Thyroid gland (tissue), 4 donors: ENCODE results near the gene ARSK. TPM values are rescaled to one million over a fixed set of nuclear protein-coding genes. Genes with fewer than 3 reads are reported as not detected.
A peak's percentile ranks its signal among the peaks of the same experiment; 100 is the strongest.

Experiments used
- DNase-seq, 2 donors: peaks; one replicate each; pipeline ENCODE4 v3.0.0-alpha.2; 2019
- H3K27ac ChIP-seq, 3 donors: fragments of 200-600 bp; sonication (generic); 1 replicate in 2 of 3; 2 replicates in 1 of 3; pipeline ENCODE4 v1.5.1; 2016 to 2019; ENCODE audit warnings: mild to moderate bottlenecking in 1 of 3, moderate library complexity in 1 of 3
- H3K27me3 ChIP-seq: fragments of 200-600 bp; sonication (generic); one replicate; pipeline ENCODE4 v1.5.1; 2019
- H3K36me3 ChIP-seq, 2 donors: fragments of 200-600 bp; sonication (generic); one replicate each; pipeline ENCODE4 v1.5.1; 2016 to 2019
- H3K4me1 ChIP-seq, 2 donors: fragments of 200-600 bp; sonication (generic); one replicate each; pipeline ENCODE4 v1.5.1; 2017 to 2019
- H3K4me3 ChIP-seq, 3 donors: fragments of 200-600 bp; sonication (generic); replicated peaks in 1 of 3; 1 replicate in 2 of 3; 2 replicates in 1 of 3; pipeline ENCODE4 v1.5.1; 2016; ENCODE audit warnings: mild to moderate bottlenecking in 1 of 3
- H3K9me3 ChIP-seq: fragments of 200-600 bp; sonication (generic); one replicate; pipeline ENCODE4 v1.5.1; 2017
- CTCF ChIP-seq, 6 experiments: fragments of 200-600 bp in 3 of 6; fragments of 450-650 bp in 3 of 6; sonication (generic) in 3 of 6; IDR thresholded peaks; one replicate each; pipeline ENCODE4 v1.5.1; 2016 to 2019; ENCODE audit warnings: antibody characterized with exemption in 6 of 6, mild to moderate bottlenecking in 2 of 6, inconsistent platforms in 1 of 6, moderate library complexity in 1 of 6
- POLR2A ChIP-seq, 2 donors: fragments of 450-650 bp; IDR thresholded peaks; one replicate each; pipeline ENCODE4 v1.6.1; 2017; ENCODE audit warnings: antibody characterized with exemption in 2 of 2, mild to moderate bottlenecking in 2 of 2, moderate library complexity in 1 of 2
- WGBS, 2 donors: methylation state at CpG; one replicate each; pipeline ENCODE4 v1.1.5; 2017; 5-methylcytosine and 5-hydroxymethylcytosine counted together
- intact Hi-C: fragments of 100-400 bp; cut with DNase I; formaldehyde crosslinking; loops from one replicate; pipeline ENCODE4 v1.15.1; 2023
- total RNA-seq, 4 donors: library from RNA; depleted of rRNA; stranded (reverse); fragments of >200 nt; gene quantifications; one replicate each; pipeline ENCODE4 v1.2.3, GENCODE V29; 2016

The ARSK gene
- total RNA-seq, 4 donors from 2014 or later = 7.8 to 11.4 (median 9.3) TPM

- 90 to 91% methylated on average over 1 of the region's 1 CpG for WGBS, 2 donors
Measured at GRCh38 chr5:95615164-95615467, 60.2 kb downstream of the ARSK start.

DNA sequence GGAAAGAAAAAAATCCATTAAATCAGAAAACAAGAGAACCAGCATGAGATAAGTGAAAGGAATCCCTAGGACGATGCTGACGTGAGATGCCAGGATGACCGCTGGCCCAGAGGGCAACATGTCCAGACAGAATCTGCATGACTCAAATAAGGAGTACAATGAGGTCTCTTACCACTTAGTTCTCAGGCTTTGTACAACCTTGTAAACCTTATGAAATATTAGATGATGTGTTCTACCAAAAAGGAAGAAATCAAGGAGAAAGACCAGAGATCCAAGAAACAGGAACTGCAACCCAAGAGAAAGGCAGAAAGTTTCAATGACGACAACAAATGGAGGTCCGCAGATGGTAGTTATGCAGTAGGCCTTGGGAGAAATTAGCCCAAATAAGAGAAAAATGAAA, 62.2 kb downstream of the ARSK start:
- intact Hi-C loops = no loop called here
- Histone ChIP-seq H3K9me3 (no peaks in the 10 kb centered on the region), H3K27me3 (no peaks in the 10 kb centered on the region), H3K4me3 (no peak overlapping the region), H3K4me1 (peaks cover 9 to 20% of the 10 kb centered on the region in 2 donors), H3K36me3 (no peaks in the 10 kb centered on the region), H3K27ac (no peak overlapping the region)
- WGBS, 2 donors = 94 to 95% methylated on average over 5 of the region's 5 CpGs
- TF ChIP-seq POLR2A (IDR thresholded peaks at IDR 0.05) (no peak), CTCF (IDR thresholded peaks at IDR 0.05) (no peak)
- no peak for DNase-seq

More at GRCh38 chr5:95615164-95615467, 60.2 kb downstream of the ARSK start:
- TF ChIP-seq POLR2A (IDR thresholded peaks at IDR 0.05) (no peak), CTCF (IDR thresholded peaks at IDR 0.05) (no peak)
- Histone ChIP-seq H3K36me3 (no peaks in the 10 kb centered on the region), H3K9me3 (no peaks in the 10 kb centered on the region), H3K27ac (no peak overlapping the region), H3K27me3 (no peaks in the 10 kb centered on the region), H3K4me3 (no peak overlapping the region), H3K4me1 (peaks cover 8 to 9% of the 10 kb centered on the region in 2 donors)
- intact Hi-C loops = no loop called here
- DNase-seq = no peak

- DNase-seq = no peak
- TF ChIP-seq POLR2A (IDR thresholded peaks at IDR 0.05) (no peak), CTCF (IDR thresholded peaks at IDR 0.05) (no peak)
- H3K27me3 ChIP-seq = no peaks in the 10 kb centered on the region
- no peak overlapping the region for H3K27ac ChIP-seq
- H3K4me3 ChIP-seq = no peak overlapping the region
- intact Hi-C loops = no loop called here
- H3K36me3 ChIP-seq = no peaks in the 10 kb centered on the region
- H3K9me3 ChIP-seq = no peaks in the 10 kb centered on the region
- WGBS, 2 donors = 92 to 97% methylated on average over 4 of the region's 4 CpGs
- H3K4me1 ChIP-seq = peaks cover 9 to 20% of the 10 kb centered on the region in 2 donors
Measured at GRCh38 chr5:95619096-95619495, 64.2 kb downstream of the ARSK start.

GRCh38 chr5:95619514-95620029, 64.7 kb downstream of the ARSK start:
- no peak for TF ChIP-seq POLR2A (IDR thresholded peaks at IDR 0.05)
- TF ChIP-seq CTCF (IDR thresholded peaks at IDR 0.05) = no peak
- Histone ChIP-seq H3K27me3 (no peaks in the 10 kb centered on the region), H3K27ac (no peak overlapping the region), H3K36me3 (no peaks in the 10 kb centered on the region), H3K9me3 (no peaks in the 10 kb centered on the region), H3K4me3 (peak overlapping the region in 2 of 3 donors; percentile 1 to 41), H3K4me1 (peaks cover 9 to 20% of the 10 kb centered on the region in 2 donors)
- no peak for DNase-seq
- 13 to 17% methylated on average over 19 of the region's 19 CpGs for WGBS, 2 donors
- intact Hi-C loops = no loop called here

DNA sequence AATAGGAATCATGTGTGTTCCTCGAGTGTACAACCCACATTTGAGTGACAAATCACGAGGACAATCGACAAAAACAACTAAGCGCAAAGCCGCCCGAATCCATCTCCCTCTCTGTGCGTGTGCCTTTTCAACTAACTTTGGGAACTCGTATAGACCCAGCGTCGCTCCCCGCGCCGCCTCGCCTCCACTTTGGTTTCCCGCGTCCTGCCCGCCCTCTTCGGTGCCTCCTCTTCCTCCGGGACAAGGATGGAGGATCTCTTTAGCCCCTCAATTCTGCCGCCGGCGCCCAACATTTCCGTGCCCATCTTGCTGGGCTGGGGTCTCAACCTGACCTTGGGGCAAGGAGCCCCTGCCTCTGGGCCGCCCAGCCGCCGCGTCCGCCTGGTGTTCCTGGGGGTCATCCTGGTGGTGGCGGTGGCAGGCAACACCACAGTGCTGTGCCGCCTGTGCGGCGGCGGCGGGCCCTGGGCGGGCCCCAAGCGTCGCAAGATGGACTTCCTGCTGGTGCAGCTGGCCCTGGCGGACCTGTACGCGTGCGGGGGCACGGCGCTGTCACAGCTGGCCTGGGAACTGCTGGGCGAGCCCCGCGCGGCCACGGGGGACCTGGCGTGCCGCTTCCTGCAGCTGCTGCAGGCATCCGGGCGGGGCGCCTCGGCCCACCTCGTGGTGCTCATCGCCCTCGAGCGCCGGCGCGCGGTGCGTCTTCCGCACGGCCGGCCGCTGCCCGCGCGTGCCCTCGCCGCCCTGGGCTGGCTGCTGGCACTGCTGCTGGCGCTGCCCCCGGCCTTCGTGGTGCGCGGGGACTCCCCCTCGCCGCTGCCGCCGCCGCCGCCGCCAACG, 65.3 kb downstream of the ARSK start, which contains the start of gene GPR150:
Gene GPR150, plus strand, starts transcription at position 58 of the 840 bp plus-strand sequence. Its CDS starts 189 bp downstream, at position 247.
- intact Hi-C loops = no loop called here

More for the DNA sequence above, 65.3 kb downstream of the ARSK start, which contains the start of gene GPR150:
- no peaks in the 10 kb centered on the region for H3K36me3 ChIP-seq
- 2 to 3% methylated on average over 15 to 26 of the region's 85 CpGs for WGBS, 2 donors
- H3K9me3 ChIP-seq = no peaks in the 10 kb centered on the region
- H3K4me1 ChIP-seq = peaks cover 9 to 20% of the 10 kb centered on the region in 2 donors
- peak; percentile 28 to 45 for DNase-seq
- H3K27me3 ChIP-seq = no peaks in the 10 kb centered on the region
- TF ChIP-seq POLR2A (IDR thresholded peaks at IDR 0.05) (no peak), CTCF (IDR thresholded peaks at IDR 0.05) (no peak)
- H3K27ac ChIP-seq = no peak within 1 kb of the TSS
- H3K4me3 ChIP-seq = peak within 1 kb of the TSS in 2 of 3 donors; percentile 1 to 41
